NCI-H1092 (cell line): ENCODE results near the gene ANKRD44.
"Not testable (repeated sequence)": the region's sequence is repeated elsewhere in the genome, so short reads cannot be mapped to it uniquely, and the experiment has no call there.

Experiments used
- DNase-seq: peaks from one replicate; lab custom pipeline; 2025; lab: John Stamatoyannopoulos, UW

Gene ANKRD44

DNA sequence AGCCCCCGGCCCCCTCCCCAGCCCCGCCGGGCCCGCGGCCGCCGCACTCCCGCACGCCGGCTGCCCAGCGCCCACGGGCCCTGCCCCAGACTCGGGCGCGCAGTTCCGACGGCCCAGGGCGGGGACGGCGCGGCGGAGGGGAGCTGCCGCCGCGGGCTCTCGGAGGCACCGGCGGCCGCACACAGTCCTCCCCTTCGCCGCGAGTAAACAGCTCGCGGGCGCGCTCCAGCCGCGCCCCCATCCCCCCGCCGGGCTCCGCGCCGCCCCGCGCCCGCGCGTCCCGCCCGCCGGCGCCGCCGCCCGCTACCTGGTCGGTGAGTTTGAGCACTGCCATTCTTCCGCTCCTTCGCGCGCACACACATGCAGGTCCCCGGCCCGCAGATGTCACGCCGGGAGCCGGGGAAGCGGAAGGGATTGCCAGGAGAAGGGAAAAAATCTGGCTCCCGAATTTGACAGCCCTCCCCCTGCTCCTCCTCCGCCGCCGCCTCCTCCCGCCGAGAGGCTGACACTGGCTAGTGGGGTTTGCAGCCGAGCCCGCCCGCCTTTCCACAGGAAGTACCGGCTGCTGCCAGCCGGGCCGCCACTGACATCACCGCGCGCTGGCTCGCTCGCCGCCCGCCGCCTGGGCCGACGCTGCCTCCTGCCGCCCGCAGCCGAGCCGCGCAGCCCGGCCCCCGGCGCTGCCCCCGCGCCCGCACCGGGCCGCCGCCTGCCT, at the start of gene ANKRD44:
Gene ANKRD44, minus strand, starts transcription at position 510 of the 715 bp plus-strand sequence. Its CDS starts 176 bp downstream, at position 334.
- DNase-seq: peak; percentile 52

DNA sequence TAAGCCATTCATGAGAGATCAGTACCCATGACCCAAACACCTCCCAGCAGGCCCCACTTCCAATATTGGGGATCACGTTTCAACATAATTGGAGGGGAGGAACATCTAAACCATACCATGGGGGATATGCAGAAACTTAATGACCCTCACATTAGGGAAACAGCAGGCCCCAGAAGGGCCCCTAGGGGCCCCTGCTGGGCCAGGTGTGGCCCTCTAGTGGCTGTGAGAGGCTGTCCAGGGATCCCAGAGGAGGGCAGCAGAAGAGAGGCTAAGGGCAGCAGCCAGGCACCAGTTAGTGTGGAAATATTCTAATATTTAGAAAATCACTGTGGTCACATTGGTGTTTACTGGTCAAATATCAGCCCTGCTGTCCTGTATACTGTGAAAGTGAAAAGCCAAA, 49.3 kb upstream of the ANKRD44 start:
- no peak for DNase-seq

GRCh38 chr2:197358931-197359330, 48.4 kb upstream of the ANKRD44 start:
- DNase-seq: no peak

GRCh38 chr2:197357986-197358385, 47.4 kb upstream of the ANKRD44 start:
- DNase-seq: no peak

GRCh38 chr2:197356136-197356535, 45.6 kb upstream of the ANKRD44 start:
- no peak for DNase-seq

DNA sequence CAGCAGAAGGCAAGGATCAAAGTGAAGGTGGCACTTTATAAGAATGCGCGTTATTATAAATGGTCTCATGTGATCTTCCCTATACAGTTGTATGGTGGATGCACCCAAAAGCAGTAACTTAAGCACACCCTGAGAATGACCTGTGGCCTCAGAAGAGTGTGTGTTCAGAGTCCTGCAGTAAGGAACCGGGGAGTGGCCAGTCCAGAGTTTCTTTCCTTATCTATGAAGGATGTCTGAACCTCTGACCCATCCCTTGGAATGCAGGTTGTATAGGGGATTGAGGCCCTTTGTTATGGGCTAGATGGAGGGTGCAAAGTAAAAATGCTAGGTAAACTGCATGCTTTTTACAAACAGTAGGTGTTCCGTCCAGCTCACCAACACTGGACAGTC, 43.6 kb upstream of the ANKRD44 start:
- no peak for DNase-seq

DNA sequence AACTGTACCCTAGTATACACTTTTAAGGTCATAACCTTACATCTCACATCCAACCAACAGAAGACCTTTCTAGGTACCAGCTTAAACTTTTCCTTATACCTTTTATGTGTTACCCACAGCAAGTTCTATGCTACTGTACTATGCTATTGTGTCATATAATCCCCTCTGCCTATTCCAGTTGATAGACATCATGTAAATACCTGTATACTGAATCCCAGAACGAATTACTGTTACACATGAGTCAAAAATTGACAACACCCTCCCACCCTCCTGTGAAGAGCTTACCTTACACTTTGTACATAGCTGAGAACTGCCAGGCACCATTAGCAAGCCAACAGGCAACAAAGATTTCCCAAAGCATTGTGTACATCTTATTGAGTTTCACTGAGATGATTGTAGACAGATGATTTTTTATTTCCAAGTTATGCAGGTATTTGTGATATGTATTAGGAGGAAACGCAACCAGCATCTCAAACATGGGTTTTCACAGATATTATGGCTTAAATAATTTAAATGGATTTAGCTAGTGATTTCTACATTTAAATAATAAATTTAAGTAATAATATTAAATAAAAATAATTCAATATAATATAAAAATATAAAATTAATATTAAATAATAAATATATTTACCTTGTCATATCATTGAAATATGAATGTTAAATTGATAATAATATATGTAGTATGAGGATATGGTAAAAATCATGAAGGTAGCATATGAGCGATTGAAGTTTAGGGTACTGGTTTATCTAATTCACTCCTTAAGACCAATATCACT, 43.0 kb upstream of the ANKRD44 start:
- DNase-seq: no peak

DNA sequence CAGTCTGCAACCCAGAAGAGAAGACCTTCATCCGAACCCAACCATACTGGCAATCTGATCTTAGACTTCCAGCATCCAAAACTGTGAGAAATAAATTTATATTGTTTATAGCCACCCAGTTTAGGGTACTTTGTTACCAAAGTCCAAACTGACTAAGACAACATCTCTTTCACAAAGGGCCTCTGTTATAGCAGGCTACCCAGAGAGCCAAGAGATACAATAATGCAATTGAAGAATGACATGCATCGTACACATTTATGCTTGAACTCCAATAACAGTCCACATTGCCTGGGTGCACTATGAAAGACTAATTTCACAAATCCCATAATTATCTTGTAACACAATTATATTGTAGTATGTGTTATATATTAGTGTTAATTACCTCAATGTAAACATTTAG, 39.1 kb upstream of the ANKRD44 start:
- DNase-seq: no peak

GRCh38 chr2:197348721-197349360, 38.3 kb upstream of the ANKRD44 start:
- no peak for DNase-seq

- no peak for DNase-seq
These were observed 35.3 kb upstream of the ANKRD44 start for GRCh38 chr2:197345846-197346370.

GRCh38 chr2:197343968-197344367, 33.4 kb upstream of the ANKRD44 start:
- DNase-seq: not testable (repeated sequence)

DNA sequence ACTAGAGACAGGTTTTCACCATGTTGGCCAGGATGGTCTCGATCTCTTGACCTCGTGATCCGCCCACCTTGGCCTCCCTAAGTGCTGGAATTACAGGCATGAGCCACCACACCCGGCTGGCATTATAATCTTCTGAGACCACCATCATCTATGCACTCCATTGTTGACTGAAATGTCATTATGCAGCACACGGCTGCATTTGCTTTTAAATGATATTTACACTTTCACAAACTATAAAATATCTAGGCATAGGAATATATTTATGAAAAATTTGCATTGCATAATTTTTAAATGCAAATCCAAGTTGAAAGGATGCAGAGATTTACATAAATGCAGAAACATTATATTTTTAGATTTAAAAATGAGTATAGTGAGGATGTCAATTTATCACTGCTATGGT, 30.0 kb upstream of the ANKRD44 start:
- DNase-seq: no peak

- no peak for DNase-seq
These were observed 29.1 kb upstream of the ANKRD44 start for GRCh38 chr2:197339496-197340220.

- no peak for DNase-seq
These were observed 28.4 kb upstream of the ANKRD44 start for GRCh38 chr2:197339016-197339415.

DNA sequence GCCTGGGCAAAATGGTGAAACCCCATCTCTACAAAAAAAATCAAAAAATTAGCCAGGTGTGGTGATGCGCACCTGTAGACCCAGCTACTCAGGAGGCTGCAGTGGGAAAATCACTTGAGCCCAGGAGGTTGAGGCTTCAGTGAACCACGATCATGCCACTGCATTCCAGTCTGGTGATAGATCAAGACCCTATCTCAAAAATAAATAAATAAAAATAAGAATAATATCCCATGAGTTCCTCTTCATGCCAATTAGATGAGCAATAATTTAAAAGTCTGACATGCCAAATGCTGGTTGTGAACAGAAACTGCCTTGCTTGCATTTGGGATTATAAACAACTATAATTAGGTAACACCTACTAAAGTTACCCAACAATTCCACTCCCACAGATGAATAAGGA, 22.1 kb upstream of the ANKRD44 start:
- no peak for DNase-seq

- DNase-seq: no peak
These were observed 17.9 kb upstream of the ANKRD44 start for GRCh38 chr2:197328461-197328860.

DNA sequence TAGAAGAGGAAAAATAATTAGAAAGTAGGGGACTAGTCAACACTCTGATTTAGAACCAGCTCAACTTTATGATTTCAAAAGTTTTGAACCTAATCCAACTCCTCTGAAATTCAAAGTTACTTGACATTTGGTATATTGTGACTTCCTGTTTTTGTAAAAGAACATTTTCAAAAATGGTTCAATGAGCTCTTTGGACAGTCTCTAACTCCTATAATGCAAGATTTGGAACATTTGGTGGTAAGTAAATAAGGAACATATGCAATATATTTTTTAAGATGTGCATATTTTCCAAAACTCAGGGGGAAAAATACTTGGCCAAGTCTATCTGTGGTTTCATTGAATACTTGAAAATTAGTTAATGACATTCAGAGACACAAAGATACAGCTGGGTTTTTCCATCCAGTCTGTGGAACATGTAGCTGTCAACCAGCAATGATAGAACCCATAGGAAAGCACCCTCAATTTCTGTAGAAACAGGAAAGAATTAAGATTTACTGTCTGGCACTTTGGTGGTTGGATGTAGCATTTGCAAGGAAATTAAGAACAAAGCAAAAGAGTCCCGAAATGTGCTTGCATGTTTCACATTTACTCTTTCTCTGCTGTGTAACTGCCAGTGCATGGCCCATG, 17.0 kb upstream of the ANKRD44 start:
- no peak for DNase-seq

DNA sequence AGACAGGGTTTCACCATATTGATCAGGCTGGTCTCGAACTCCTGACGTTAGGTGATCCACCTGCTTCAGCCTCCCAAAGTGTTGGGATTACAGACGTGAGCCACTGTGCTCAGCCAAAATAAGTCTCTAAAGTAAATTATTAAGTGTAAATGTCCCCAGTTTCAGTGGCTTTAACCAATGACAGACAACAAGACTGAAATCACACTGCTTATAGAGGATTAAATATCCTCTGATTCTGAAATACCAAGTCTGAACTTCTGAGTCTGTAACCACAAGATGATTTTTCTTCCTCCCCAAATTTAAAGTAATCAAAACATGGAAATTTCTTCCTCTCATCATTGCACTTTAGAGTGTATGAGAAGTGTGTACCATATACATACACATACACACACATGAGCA, 16.5 kb upstream of the ANKRD44 start:
- DNase-seq: no peak

DNA sequence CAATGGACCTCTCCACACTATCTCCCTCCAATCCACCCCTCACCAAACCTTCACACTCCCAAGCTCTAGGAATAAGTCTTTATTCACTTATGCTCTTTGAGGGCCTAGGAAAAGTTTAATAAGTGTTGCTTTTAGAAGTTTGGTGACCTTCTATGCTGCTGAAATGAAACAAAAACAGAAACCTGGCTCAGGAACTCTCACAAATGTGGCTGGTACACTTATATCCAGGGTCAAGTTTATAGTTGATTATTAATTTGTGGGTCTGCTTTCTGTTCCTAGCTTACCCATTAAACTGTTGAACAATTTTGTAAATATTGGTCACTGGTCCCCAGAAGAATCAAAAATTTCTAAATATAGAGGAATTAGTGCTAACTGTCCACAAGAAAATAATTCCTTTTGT, 14.2 kb upstream of the ANKRD44 start:
- no peak for DNase-seq

- no peak for DNase-seq
These were observed 12.4 kb upstream of the ANKRD44 start for GRCh38 chr2:197322724-197323720.
